HepG2 (cell line): Measurements from ENCODE around the gene MYO7B. TPM values are rescaled to one million over a fixed set of nuclear protein-coding genes. Genes with fewer than 3 reads are reported as not detected.

Experiments
- CCAR2 ChIP-seq: fragments of 200-400 bp; formaldehyde crosslinking; optimal IDR thresholded peaks from 2 replicates; pipeline ENCODE3; 2018; ENCODE audit warnings: low read depth, mild to moderate bottlenecking, low read length, moderate library complexity
- DNMT1 ChIP-seq: sonication (generic); formaldehyde crosslinking; IDR thresholded peaks from 2 replicates; pipeline ENCODE4 v1.5.1; 2020; ENCODE audit warnings: mild to moderate bottlenecking, missing genetic modification reagents
- FOXA3 ChIP-seq: IDR thresholded peaks from 2 replicates; pipeline ENCODE4 v1.6.1; 2016; ENCODE audit warnings: missing genetic modification reagents, missing compliant biosample characterization
- IKZF1 ChIP-seq: fragments of 450-650 bp; IDR thresholded peaks from 2 replicates; pipeline ENCODE4 v1.7.1; 2016
- PLRG1 ChIP-seq: fragments of 450-650 bp; conservative IDR thresholded peaks from 2 replicates; pipeline ENCODE4 v1.6.1; 2016
- PRDM10 ChIP-seq: sonication (generic); formaldehyde crosslinking; IDR thresholded peaks from 2 replicates; pipeline ENCODE4 v1.4.0; 2020; ENCODE audit warnings: low read depth, missing genetic modification reagents
- RERE ChIP-seq: IDR thresholded peaks from 2 replicates; pipeline ENCODE4 v1.6.1; 2016; ENCODE audit warnings: low read depth, missing genetic modification reagents, missing compliant biosample characterization
- SRY ChIP-seq: sonication (generic); formaldehyde crosslinking; IDR thresholded peaks from 2 replicates; pipeline ENCODE4 v1.8.0; 2022; ENCODE audit warnings: mild to moderate bottlenecking, missing genetic modification reagents
- YEATS4 ChIP-seq: sonication (generic); formaldehyde crosslinking; IDR thresholded peaks from 2 replicates; pipeline ENCODE4 v1.4.0; 2020; ENCODE audit warnings: missing genetic modification reagents, borderline replicate concordance
- ZFX ChIP-seq: sonication (generic); formaldehyde crosslinking; IDR thresholded peaks from 2 replicates; pipeline ENCODE4 v1.4.0; 2020; ENCODE audit warnings: mild to moderate bottlenecking, low read depth, missing genetic modification reagents, moderate library complexity
- ZMYM4 ChIP-seq: sonication (generic); formaldehyde crosslinking; IDR thresholded peaks from 2 replicates; pipeline ENCODE4 v1.8.1; 2023; ENCODE audit warnings: mild to moderate bottlenecking, missing genetic modification reagents
- ZNF33B ChIP-seq: sonication (generic); formaldehyde crosslinking; IDR thresholded peaks from 2 replicates; pipeline ENCODE4 v1.5.1; 2020; ENCODE audit warnings: mild to moderate bottlenecking, missing genetic modification reagents
- ZNF451 ChIP-seq: sonication (generic); formaldehyde crosslinking; IDR thresholded peaks from 2 replicates; pipeline ENCODE4 v1.5.0; 2020; ENCODE audit warnings: mild to moderate bottlenecking, missing genetic modification reagents
- ZNF550 ChIP-seq: sonication (generic); formaldehyde crosslinking; IDR thresholded peaks from 2 replicates; pipeline ENCODE4 v1.4.0; 2020; ENCODE audit warnings: mild to moderate bottlenecking, missing genetic modification reagents, borderline replicate concordance
- ZSCAN20 ChIP-seq: sonication (generic); formaldehyde crosslinking; IDR thresholded peaks from 2 replicates; pipeline ENCODE4 v1.4.0; 2020; ENCODE audit warnings: missing genetic modification reagents, mild to moderate bottlenecking, borderline replicate concordance
- polyA plus RNA-seq, 8 experiments: library from polyadenylated mRNA; depleted of rRNA in 3 of 8; stranded (reverse) in 7 of 8; unstranded in 1 of 8; fragments of >200 nt; fragmentation: Illumina TruSeq in 4 of 8; extraction: Trizol in 4 of 8; gene quantifications; 2 replicates each; pipeline versions ENCODE4 v1.2.1 to v1.2.3, GENCODE V29; 2011 to 2016; ENCODE audit warnings: low read depth in 4 of 8, missing spikeins in 1 of 8, mixed read lengths in 1 of 8; ENCODE audit not compliant: insufficient read depth in 1 of 8
- total RNA-seq, 5 experiments: library from RNA; depleted of rRNA; stranded (reverse); fragments of >200 nt; fragmentation: Illumina TruSeq; extraction: Trizol; gene quantifications; 2 replicates each; pipeline ENCODE4 v1.2.3, GENCODE V29; 2016; ENCODE audit warnings: low read depth in 1 of 5
- TF ChIP-seq, protein P1 (sequence below): sonication (generic); formaldehyde crosslinking; IDR thresholded peaks from 2 replicates; pipeline ENCODE4 v1.9.0; 2022; ENCODE audit warnings: low read depth, missing genetic modification reagents
- TF ChIP-seq, protein P2 (sequence below): sonication (generic); formaldehyde crosslinking; IDR thresholded peaks from 2 replicates; pipeline ENCODE4 v1.8.0; 2022; ENCODE audit warnings: mild to moderate bottlenecking, missing genetic modification reagents, moderate library complexity

The MYO7B gene
- total and polyA plus RNA-seq, 2 of the 13 experiments (the other 11 are each of a cell fraction or from before 2014, with no cell fraction given), result not detected

DNA sequence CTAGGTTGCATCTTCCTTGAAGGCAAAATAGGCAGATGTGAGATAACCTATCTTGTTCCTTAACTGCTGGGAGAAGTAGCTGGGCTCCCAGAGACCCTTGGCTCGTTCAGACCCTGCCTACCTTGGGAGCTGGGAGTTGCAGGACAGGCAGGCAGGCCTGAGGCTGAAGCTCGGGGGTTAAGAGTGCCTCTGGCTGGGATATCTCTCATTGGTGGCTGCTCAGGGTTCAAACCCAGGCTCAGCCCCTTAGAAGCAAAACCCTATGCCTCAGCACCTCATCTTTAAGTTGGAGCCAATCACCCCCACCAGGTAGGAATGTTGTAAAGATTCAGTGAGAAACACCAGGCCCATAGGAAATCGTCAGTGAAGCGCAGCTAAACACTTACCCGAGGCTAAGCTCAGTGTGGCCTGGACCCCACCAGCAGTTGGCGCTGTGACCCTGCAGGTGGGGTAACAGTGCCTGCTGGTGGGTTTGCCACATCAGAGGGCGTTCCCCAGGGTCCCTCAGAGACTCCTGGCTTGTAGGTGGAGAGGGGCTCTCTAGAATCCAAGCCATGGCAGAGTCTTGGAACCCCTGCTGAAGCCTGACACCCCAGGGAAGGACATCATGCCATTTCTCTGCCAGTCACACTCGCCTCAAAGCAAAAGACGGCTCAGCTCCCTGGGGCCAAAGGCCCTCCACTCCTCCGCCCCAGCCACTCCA lies 55.9 kb downstream of the MYO7B start (continued):
- TF ChIP-seq RERE (CRISPR knock-in tag), result no peak
- TF ChIP-seq FOXA3, result 0 out of 2 replicates have a peak, but pooled peaks have one; percentile 31
- TF ChIP-seq IKZF1, result no peak
- peak; percentile 65; the same call in 1 of the 2 replicates for TF ChIP-seq ZMYM4 (CRISPR knock-in tag)
- TF ChIP-seq, protein P1, sequence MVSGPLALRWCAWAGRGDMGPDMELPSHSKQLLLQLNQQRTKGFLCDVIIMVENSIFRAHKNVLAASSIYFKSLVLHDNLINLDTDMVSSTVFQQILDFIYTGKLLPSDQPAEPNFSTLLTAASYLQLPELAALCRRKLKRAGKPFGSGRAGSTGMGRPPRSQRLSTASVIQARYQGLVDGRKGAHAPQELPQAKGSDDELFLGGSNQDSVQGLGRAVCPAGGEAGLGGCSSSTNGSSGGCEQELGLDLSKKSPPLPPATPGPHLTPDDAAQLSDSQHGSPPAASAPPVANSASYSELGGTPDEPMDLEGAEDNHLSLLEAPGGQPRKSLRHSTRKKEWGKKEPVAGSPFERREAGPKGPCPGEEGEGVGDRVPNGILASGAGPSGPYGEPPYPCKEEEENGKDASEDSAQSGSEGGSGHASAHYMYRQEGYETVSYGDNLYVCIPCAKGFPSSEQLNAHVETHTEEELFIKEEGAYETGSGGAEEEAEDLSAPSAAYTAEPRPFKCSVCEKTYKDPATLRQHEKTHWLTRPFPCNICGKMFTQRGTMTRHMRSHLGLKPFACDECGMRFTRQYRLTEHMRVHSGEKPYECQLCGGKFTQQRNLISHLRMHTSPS (CRISPR knock-in tag), result no peak
- no peak for TF ChIP-seq YEATS4 (CRISPR knock-in tag)
- no peak for TF ChIP-seq SRY (CRISPR knock-in tag)
- no peak for TF ChIP-seq CCAR2
- no peak for TF ChIP-seq PRDM10 (CRISPR knock-in tag)
- no peak for TF ChIP-seq ZSCAN20 (CRISPR knock-in tag)
- no peak for TF ChIP-seq ZNF33B (CRISPR knock-in tag)
- TF ChIP-seq ZNF550, result no peak
- TF ChIP-seq PLRG1, result no peak
- no peak for TF ChIP-seq ZNF451 (CRISPR knock-in tag)
- no peak for TF ChIP-seq DNMT1 (CRISPR knock-in tag)
- TF ChIP-seq, protein P2, sequence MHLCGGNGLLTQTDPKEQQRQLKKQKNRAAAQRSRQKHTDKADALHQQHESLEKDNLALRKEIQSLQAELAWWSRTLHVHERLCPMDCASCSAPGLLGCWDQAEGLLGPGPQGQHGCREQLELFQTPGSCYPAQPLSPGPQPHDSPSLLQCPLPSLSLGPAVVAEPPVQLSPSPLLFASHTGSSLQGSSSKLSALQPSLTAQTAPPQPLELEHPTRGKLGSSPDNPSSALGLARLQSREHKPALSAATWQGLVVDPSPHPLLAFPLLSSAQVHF (CRISPR knock-in tag), result no peak
- TF ChIP-seq ZFX (CRISPR knock-in tag), result peak; percentile 73
